NCI-H1436 treated with DMSO at 0.1 percent for 48 hours (cell line): ENCODE results near the gene PRR23C.

Experiments used
- DNase-seq: peaks from one replicate; lab custom pipeline; 2025; lab: John Stamatoyannopoulos, UW

The PRR23C gene

DNA sequence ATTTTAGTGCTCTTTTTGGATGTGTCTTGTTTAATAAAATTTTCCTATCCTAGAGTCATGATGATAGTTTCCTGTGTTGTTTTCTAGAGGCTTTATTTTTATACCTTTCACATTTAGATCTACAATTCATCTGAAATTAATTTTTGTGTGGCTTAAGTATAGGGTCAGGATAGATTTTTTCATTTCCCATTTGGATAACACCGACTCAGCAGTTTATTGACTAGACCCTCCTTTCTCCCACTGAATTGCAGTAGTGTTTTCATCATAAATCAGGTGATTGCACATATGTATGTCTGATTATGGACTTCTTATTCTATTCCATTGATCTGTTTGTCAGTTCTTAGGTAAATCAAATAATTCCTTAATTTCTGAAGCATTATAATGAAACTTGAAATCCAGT, 49.0 kb downstream of the PRR23C start:
- no peak for DNase-seq
